PFSK-1 (cell line): ENCODE data around the gene SLC5A8. TPM values are rescaled to one million over a fixed set of nuclear protein-coding genes. Genes with fewer than 3 reads are reported as not detected.

ENCODE experiments used
- FOXP2 ChIP-seq: optimal IDR thresholded peaks from 2 replicates; pipeline ENCODE3; 2011; ENCODE audit warnings: borderline replicate concordance, control low read depth, inconsistent platforms; ENCODE audit not compliant: insufficient read depth; ENCODE audit errors: extremely low read length, extremely low read depth
- POLR2AphosphoS5 ChIP-seq: IDR thresholded peaks from 2 replicates; pipeline ENCODE4 v1.6.1; 2012; ENCODE audit warnings: low read depth, mild to moderate bottlenecking, control low read depth, low read length, moderate library complexity
- REST ChIP-seq, 2 experiments: IDR thresholded peaks; 2 replicates each; pipeline versions ENCODE4 v1.6.1 to v1.8.0; 2011 to 2012; ENCODE audit warnings: low read depth in 2 of 2, low read length in 2 of 2, control low read depth in 1 of 2, inconsistent platforms in 1 of 2, mild to moderate bottlenecking in 1 of 2, moderate library complexity in 1 of 2; ENCODE audit not compliant: insufficient read depth in 1 of 2
- SIN3A ChIP-seq: IDR thresholded peaks from 2 replicates; pipeline ENCODE4 v1.6.1; 2012; ENCODE audit warnings: mild to moderate bottlenecking, low read length, moderate library complexity, borderline replicate concordance; ENCODE audit not compliant: insufficient read depth
- TAF1 ChIP-seq: IDR thresholded peaks from 2 replicates; pipeline ENCODE4 v1.6.1; 2012; ENCODE audit warnings: low read length, control low read depth, borderline replicate concordance; ENCODE audit not compliant: insufficient read depth
- polyA plus RNA-seq: library from polyadenylated mRNA; unstranded; fragments of >200 nt; gene quantifications from one replicate; pipeline ENCODE4 v1.2.1, GENCODE V29; 2012; ENCODE audit warnings: low read depth, missing spikeins; ENCODE audit not compliant: insufficient read length

The SLC5A8 gene, protein sequence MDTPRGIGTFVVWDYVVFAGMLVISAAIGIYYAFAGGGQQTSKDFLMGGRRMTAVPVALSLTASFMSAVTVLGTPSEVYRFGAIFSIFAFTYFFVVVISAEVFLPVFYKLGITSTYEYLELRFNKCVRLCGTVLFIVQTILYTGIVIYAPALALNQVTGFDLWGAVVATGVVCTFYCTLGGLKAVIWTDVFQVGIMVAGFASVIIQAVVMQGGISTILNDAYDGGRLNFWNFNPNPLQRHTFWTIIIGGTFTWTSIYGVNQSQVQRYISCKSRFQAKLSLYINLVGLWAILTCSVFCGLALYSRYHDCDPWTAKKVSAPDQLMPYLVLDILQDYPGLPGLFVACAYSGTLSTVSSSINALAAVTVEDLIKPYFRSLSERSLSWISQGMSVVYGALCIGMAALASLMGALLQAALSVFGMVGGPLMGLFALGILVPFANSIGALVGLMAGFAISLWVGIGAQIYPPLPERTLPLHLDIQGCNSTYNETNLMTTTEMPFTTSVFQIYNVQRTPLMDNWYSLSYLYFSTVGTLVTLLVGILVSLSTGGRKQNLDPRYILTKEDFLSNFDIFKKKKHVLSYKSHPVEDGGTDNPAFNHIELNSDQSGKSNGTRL
- not detected for polyA plus RNA-seq

DNA sequence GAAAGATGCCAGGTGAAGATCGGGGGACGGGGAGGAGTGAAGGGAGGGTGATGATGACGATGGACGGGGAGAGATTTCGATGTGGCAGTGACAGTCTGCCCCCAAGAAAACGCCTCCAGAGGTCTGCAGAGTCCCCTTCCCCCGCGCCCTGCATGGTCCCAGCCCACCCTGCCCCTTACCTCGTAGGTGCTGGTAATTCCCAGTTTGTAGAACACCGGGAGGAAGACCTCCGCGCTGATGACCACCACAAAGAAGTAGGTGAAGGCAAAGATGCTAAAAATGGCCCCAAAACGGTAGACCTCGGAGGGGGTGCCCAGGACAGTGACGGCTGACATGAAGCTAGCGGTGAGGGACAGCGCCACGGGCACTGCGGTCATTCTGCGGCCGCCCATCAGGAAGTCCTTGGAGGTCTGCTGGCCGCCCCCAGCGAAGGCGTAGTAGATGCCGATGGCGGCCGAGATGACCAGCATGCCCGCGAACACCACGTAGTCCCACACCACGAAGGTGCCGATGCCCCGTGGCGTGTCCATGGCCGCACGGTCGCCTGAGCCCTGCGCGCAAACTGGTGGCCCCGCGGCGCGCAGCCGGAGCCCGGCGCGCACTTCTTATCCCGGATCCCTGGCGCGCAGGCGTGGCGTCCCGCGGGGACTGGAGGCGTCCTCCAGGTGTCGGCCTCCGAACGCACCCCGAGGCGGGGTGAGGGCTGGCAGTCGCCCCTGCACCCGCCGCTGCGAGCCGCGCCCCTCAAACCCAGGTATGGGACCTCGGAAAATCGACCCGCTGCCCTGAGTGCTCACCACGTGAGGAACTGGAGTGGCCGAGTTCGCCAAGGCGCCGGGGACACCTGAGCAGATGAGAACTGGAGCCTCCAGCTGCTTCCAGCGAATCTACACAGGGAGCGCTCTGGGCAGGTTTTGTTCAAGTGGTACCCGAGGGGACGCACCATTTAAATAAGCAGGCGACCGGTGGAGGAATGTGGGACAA is at the start of gene SLC5A8:
Gene SLC5A8 (minus strand): TSS at position 920 of the 984 bp plus-strand sequence. CDS start 390 bp downstream, at position 530.
- TF ChIP-seq POLR2AphosphoS5: no peak
- no peak for TF ChIP-seq FOXP2
- TF ChIP-seq SIN3A: no peak
- no peak for TF ChIP-seq REST (IDR thresholded peaks at IDR 0.05; ENCODE audit: insufficient read depth in 1 of 2, low read depth in 2 of 2, low read length in 2 of 2)
- TF ChIP-seq TAF1: no peak

GRCh38 chr12:101257357-101257756 is 47.3 kb upstream of the SLC5A8 start:
- no peak for TF ChIP-seq SIN3A
- no peak for TF ChIP-seq POLR2AphosphoS5
- no peak for TF ChIP-seq FOXP2
- TF ChIP-seq TAF1: no peak
- no peak for TF ChIP-seq REST (IDR thresholded peaks at IDR 0.05; ENCODE audit: insufficient read depth in 1 of 2, low read depth in 2 of 2, low read length in 2 of 2)

DNA sequence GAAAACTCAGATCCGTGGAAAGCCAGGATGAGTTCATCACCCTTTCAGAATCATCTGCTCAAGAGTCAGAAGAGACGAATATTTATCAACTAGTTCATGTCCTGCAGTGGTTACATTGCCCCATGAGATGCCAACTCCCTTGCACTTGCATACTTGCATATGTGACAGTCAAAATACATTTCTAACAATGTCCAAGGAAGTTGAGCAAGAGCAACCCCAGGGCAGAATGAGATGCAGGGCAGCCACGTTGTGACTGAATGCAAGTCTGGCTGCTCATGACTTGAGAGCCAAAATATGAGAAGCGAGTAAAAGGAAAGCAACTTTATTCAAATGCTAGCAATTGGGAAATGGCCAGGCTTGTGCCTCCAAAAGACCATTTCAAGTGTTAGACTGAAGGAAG is 46.2 kb upstream of the SLC5A8 start:
- no peak for TF ChIP-seq TAF1
- no peak for TF ChIP-seq POLR2AphosphoS5
- TF ChIP-seq REST (IDR thresholded peaks at IDR 0.05; ENCODE audit: insufficient read depth in 1 of 2, low read depth in 2 of 2, low read length in 2 of 2): no peak
- no peak for TF ChIP-seq SIN3A
- TF ChIP-seq FOXP2: no peak

DNA sequence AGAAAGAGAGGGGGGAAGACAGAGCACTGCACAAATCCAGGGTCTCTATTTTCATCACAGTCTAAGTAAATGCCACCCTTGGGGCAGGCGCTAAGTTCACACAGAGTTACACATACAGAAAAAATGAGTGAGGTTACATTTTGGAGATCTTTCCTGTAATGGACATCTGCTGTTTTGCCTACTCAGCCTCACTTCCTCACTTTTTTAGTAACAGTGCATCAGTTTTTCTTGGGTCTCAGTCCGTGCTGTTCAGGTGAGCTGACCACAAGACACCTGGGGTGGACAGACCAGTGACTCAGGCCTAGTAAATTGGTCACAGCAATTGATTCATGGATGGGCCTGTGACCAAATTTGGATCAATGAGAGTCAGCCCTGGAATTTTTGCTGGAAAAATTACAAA is 33.6 kb upstream of the SLC5A8 start:
- TF ChIP-seq POLR2AphosphoS5: no peak
- no peak for TF ChIP-seq FOXP2
- TF ChIP-seq REST (IDR thresholded peaks at IDR 0.05; ENCODE audit: insufficient read depth in 1 of 2, low read depth in 2 of 2, low read length in 2 of 2): no peak
- no peak for TF ChIP-seq SIN3A
- no peak for TF ChIP-seq TAF1
